B cell (primary cell): ENCODE measurements around the gene HIPK1.

ENCODE experiments used
- CTCF ChIP-seq: fragments of 200-600 bp; IDR thresholded peaks from one replicate; pipeline ENCODE4 v1.8.0; 2022; ENCODE audit warnings: antibody characterized with exemption, mild to moderate bottlenecking
- EZH2 ChIP-seq: IDR thresholded peaks from 2 replicates; pipeline ENCODE4 v1.6.1; 2012; ENCODE audit warnings: borderline replicate concordance, low read depth, mild to moderate bottlenecking, moderate library complexity, low read length; ENCODE audit not compliant: insufficient read depth, poor library complexity, severe bottlenecking

DNA sequence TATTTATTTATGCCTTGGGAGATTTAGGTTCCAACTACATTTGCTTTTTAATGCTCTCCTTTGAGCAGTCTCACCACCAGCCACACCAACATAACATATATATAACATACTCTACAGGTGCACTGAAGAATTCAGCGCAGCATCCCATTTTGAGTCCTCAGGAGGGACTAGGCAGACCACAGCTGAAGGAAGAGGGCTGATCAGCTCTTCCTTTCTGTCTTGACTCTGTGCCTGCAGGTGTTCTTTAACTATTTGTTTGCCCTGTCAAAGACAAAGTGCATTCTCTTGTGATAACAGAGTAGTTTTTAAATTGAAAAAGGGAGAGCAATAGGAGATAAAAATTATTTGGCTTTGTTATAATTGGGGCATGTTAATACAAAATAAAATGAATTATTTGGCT is 17.0 kb downstream of the HIPK1 start:
- no peak for TF ChIP-seq CTCF
- no peak for TF ChIP-seq EZH2
